K562 (cell line): Measurements from ENCODE around the gene ATP13A2. TPM values are rescaled to one million over a fixed set of nuclear protein-coding genes. Genes with fewer than 3 reads are reported as not detected.
"Not testable (repeated sequence)": the region's sequence is repeated elsewhere in the genome, so short reads cannot be mapped to it uniquely, and the experiment has no call there.

Experiments
- ATAC-seq: fragments of 200-7000 bp; cut with Tn5 transposase; 3 replicates; pipeline ENCODE4 v1.9.1; 2020; ENCODE audit warnings: moderate library complexity
- BruUV-seq: library from RNA; stranded (reverse); fragments of 400-500 nt; replicated peaks from 2 replicates; lab custom pipeline; 2021; lab: Mats Ljungman, UMichigan
- CTCF ChIA-PET: fragments of 300-600 bp; formaldehyde crosslinking; extraction: SDS; loops from one replicate; lab custom pipeline; 2021; ENCODE audit warnings: low intra/inter-chr PET ratio; lab: Yijun Ruan, JAX
- POLR2A ChIA-PET: fragments of 300-600, 350-650 bp; sonication (Branson Sonifier 250); formaldehyde crosslinking; extraction: SDS; loops from one replicate; lab custom pipeline; 2021; ENCODE audit warnings: antibody characterized with exemption, inconsistent platforms; lab: Yijun Ruan, JAX
- DNase-seq, 4 experiments: peaks; one replicate each; pipeline versions ENCODE4 v3.0.0 to v3.0.0-alpha.2; 2011 to 2018; ENCODE audit warnings: low spot score in 3 of 4, mixed read lengths in 3 of 4; ENCODE audit errors: extremely low read depth in 1 of 4
- FAIRE-seq: peaks from 2 replicates; lab custom pipeline; 2011; peaks lifted over from hg19 to GRCh38; lab: Jason Lieb, UNC
- H2AFZ ChIP-seq: 2 replicates; pipeline ENCODE4 v1.6.0; 2011; ENCODE audit warnings: low read depth, low read length, control low read depth, inconsistent platforms
- H3K27ac ChIP-seq: fragments of 200-600 bp; 3 replicates; pipeline ENCODE4 v1.8.0; 2011; ENCODE audit warnings: low read depth, mild to moderate bottlenecking, control low read depth, inconsistent platforms, low read length, moderate library complexity, mixed read lengths; ENCODE audit errors: extremely low read depth
- H3K27me3 ChIP-seq, 2 experiments: fragments of 300-600 bp in 1 of 2; 2 replicates in 1 of 2; 3 replicates in 1 of 2; pipeline versions ENCODE4 v1.6.0 to v1.8.0; 2011; ENCODE audit warnings: inconsistent platforms in 2 of 2, low read length in 2 of 2, mild to moderate bottlenecking in 1 of 2, mixed read lengths in 1 of 2, moderate library complexity in 1 of 2; ENCODE audit not compliant: control insufficient read depth in 2 of 2, insufficient read depth in 2 of 2
- H3K36me3 ChIP-seq: fragments of 300-600 bp; 3 replicates; pipeline ENCODE4 v1.8.0; 2011; ENCODE audit warnings: mild to moderate bottlenecking, low read length, inconsistent platforms; ENCODE audit not compliant: control insufficient read depth, insufficient read depth
- H3K4me1 ChIP-seq, 2 experiments: fragments of 200-600 bp in 1 of 2; replicated peaks in 1 of 2; 2 replicates in 1 of 2; 3 replicates in 1 of 2; pipeline versions ENCODE4 v1.5.1 to v1.8.0; 2011; ENCODE audit warnings: inconsistent platforms in 2 of 2, low read length in 2 of 2, mild to moderate bottlenecking in 1 of 2, mixed read lengths in 1 of 2, moderate library complexity in 1 of 2; ENCODE audit not compliant: control insufficient read depth in 2 of 2, insufficient read depth in 2 of 2
- H3K4me2 ChIP-seq: 2 replicates; pipeline ENCODE4 v1.6.1; 2011; ENCODE audit warnings: low read length, control low read depth, inconsistent platforms, mixed read lengths; ENCODE audit not compliant: insufficient read depth
- H3K4me3 ChIP-seq: fragments of 200-600 bp; sonication (generic), shearing (Covaris generic); 2 replicates; pipeline ENCODE4 v1.5.1; 2016; ENCODE audit warnings: control low read depth, inconsistent platforms
- H3K79me2 ChIP-seq: fragments of 200-600 bp; 3 replicates; pipeline ENCODE4 v1.8.0; 2011; ENCODE audit warnings: low read length, inconsistent platforms; ENCODE audit not compliant: control insufficient read depth, insufficient read depth
- H3K9ac ChIP-seq, 2 experiments: 2 replicates each; pipeline versions ENCODE4 v1.6.0 to v1.6.1; 2011; ENCODE audit warnings: low read depth in 2 of 2, low read length in 2 of 2, control low read depth in 1 of 2, inconsistent platforms in 1 of 2, mild to moderate bottlenecking in 1 of 2, mixed read lengths in 1 of 2; ENCODE audit not compliant: insufficient read depth in 1 of 2
- H3K9me1 ChIP-seq: one replicate; pipeline ENCODE4 v1.6.0; 2011; ENCODE audit warnings: inconsistent platforms, mild to moderate bottlenecking, low read length, moderate library complexity; ENCODE audit not compliant: control insufficient read depth, insufficient read depth
- H3K9me3 ChIP-seq: replicated peaks from 2 replicates; pipeline ENCODE4 v1.5.1; 2011; ENCODE audit warnings: low read depth, low read length, inconsistent platforms; ENCODE audit not compliant: control insufficient read depth, insufficient read depth
- H4K20me1 ChIP-seq: replicated peaks from 2 replicates; pipeline ENCODE4 v1.6.1; 2011; ENCODE audit warnings: low read length, inconsistent platforms, mixed read lengths; ENCODE audit not compliant: control insufficient read depth, insufficient read depth
- GABPA ChIP-seq: fragments of 200-800 bp; sonication (Bioruptor generic); conservative IDR thresholded peaks from 2 replicates; pipeline ENCODE4 v1.6.1; 2016; ENCODE audit warnings: low read depth, missing genetic modification characterization, missing compliant biosample characterization
- ZNF134 ChIP-seq: fragments of 250-450 bp; sonication (Bioruptor Pico); conservative IDR thresholded peaks from 2 replicates; pipeline ENCODE4 v1.4.0; 2020
- WGBS: fragments of 100-300 bp; shearing (Covaris generic); methylation state at CpG from one replicate; pipeline ENCODE4 v1.1.6; 2016; ENCODE audit warnings: low coverage, mixed read lengths; ENCODE audit not compliant: insufficient coverage; ENCODE audit errors: missing lambda C conversion rate; 5-methylcytosine and 5-hydroxymethylcytosine counted together
- in situ Hi-C: fragments of 300-500 bp; cut with MboI; formaldehyde crosslinking; loops from 4 replicates; pipeline ENCODE4 v1.15.0; 2018; ENCODE audit warnings: inconsistent platforms, mixed read lengths
- intact Hi-C: fragments of 100-400 bp; cut with micrococcal nuclease; formaldehyde crosslinking; loops from 2 replicates; pipeline ENCODE4 v1.14.2; 2022
- polyA plus RNA-seq, 8 experiments: library from polyadenylated mRNA; depleted of rRNA in 4 of 8; stranded (reverse) in 5 of 8; unstranded in 3 of 8; fragments of >200 nt; fragmentation: Nextera tagmentation in 2 of 8; fragmentation: Illumina TruSeq in 1 of 8; extraction: Ambion mirVana in 2 of 8; extraction: Trizol in 1 of 8; gene quantifications; 2 replicates each; pipeline versions ENCODE4 v1.2.1 to v1.2.3, GENCODE V29; 2011 to 2014; ENCODE audit warnings: inconsistent platforms in 1 of 8, missing spikeins in 1 of 8
- total RNA-seq, 7 experiments: library from RNA; depleted of rRNA in 6 of 7; stranded (reverse); fragments of >200 nt in 6 of 7; fragmentation: Illumina TruSeq in 2 of 7; extraction: Trizol in 2 of 7; gene quantifications; 2 replicates each; pipeline versions ENCODE4 v1.2.1 to v1.2.3, GENCODE V29; 2011 to 2021; ENCODE audit warnings: low replicate concordance in 1 of 7

The ATP13A2 gene
- total and polyA plus RNA-seq, 9 of the 15 experiments (the other 6 are each of a cell fraction or from before 2014, with no cell fraction given), result 0.36 to 56.3 (median 16.3) TPM

- FAIRE-seq, result no peak
- ChIA-PET CTCF (no interaction called here), POLR2A (interaction anchor here (1.0 to 3.3 kb wide), 5 partner anchors 9 to 75 kb away, joined by 3 to 10 read pairs (median 5); no protein-coding TSS in a partner anchor)
- Histone ChIP-seq H3K9me3 (no peaks in the 10 kb centered on the region), H2AFZ (no peak overlapping the region), H3K9ac (peak overlapping the region in 1 of 2 experiments; percentile 28; a peak in 1 of 4 replicates), H3K4me1 (peaks cover 0 to 49% of the 10 kb centered on the region in 2 experiments; a peak in 2 of 5 replicates), H3K36me3 (no peaks in the 10 kb centered on the region), H4K20me1 (0 out of 2 replicates have a peak, but pooled peaks cover 4% of the 10 kb centered on the region), H3K9me1 (no peaks in the 10 kb centered on the region), H3K4me2 (no peak overlapping the region), H3K79me2 (no peaks in the 10 kb centered on the region), H3K27ac (no peak overlapping the region), H3K27me3 (peaks cover 25 to 52% of the 10 kb centered on the region in 2 experiments; a peak in 4 of 5 replicates), H3K4me3 (no peak overlapping the region)
- no TSS peak for BruUV-seq
- in situ Hi-C loops (no loop called here), intact Hi-C loops (no loop called here)
- 38% methylated on average over 11 of the region's 13 CpGs for WGBS
- no peak for DNase-seq
- no peak for ATAC-seq
- no peak for TF ChIP-seq ZNF134 (CRISPR knock-in tag)
- TF ChIP-seq GABPA, result no peak
Measured at GRCh38 chr1:16965486-16966067, 46.2 kb downstream of the ATP13A2 start.

DNA sequence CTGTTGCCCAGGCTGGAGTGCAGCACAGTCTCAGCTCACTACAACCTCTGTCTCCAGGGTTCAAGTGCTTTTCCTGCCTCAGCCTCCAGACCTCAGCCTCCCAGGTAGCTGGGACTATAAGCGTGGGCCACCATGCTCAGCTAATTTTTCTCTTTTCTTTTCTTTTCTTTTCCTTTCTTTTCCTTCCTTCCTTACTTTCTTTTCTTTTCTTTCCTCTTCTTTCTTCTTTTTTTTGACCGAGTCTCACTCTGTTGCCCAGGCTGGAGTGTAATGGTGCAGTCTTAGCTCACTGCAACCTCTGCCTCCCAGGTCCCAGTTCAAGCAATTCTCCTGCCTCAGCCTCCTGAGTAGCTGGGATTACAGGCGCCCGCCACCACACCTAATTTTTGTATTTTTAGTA is 47.6 kb downstream of the ATP13A2 start:
- in situ Hi-C loops, H3K79me2 ChIP-seq, ATAC-seq, DNase-seq, H3K9me3 ChIP-seq, H4K20me1 ChIP-seq, H3K36me3 ChIP-seq, BruUV-seq, H3K9me1 ChIP-seq, H3K9ac ChIP-seq, H3K4me3 ChIP-seq, intact Hi-C loops, H2AFZ ChIP-seq, H3K4me2 ChIP-seq, FAIRE-seq, H3K27ac ChIP-seq: not testable (repeated sequence)
- peaks cover 15 to 40% of the 10 kb centered on the region in 2 experiments; a peak in 4 of 5 replicates for H3K27me3 ChIP-seq
- peaks cover 0 to 41% of the 10 kb centered on the region in 2 experiments; a peak in 2 of 5 replicates for H3K4me1 ChIP-seq
- CTCF ChIA-PET, result interaction anchor here (0.9 kb wide), 1 partner anchor 81 kb away, joined by 4 read pairs; no protein-coding TSS in a partner anchor
- POLR2A ChIA-PET, result interaction anchor here (0.6 to 1.6 kb wide), 2 partner anchors 59 to 79 kb away, joined by 3 read pairs; no protein-coding TSS in a partner anchor
- 23% methylated on average over 4 of the region's 4 CpGs for WGBS
